IMR-90 (cell line): ENCODE data around the gene RTEL1. TPM values are rescaled to one million over a fixed set of nuclear protein-coding genes. Genes with fewer than 3 reads are reported as not detected.

Source experiments
- ATAC-seq: fragments of 200-7000 bp; cut with Tn5 transposase; 2 replicates; pipeline ENCODE4 v1.9.1; 2020; ENCODE audit warnings: low read depth, mild to moderate bottlenecking, moderate library complexity
- BruUV-seq: library from RNA; stranded (reverse); fragments of 400-500 nt; replicated peaks from 2 replicates; lab custom pipeline; 2021; lab: Mats Ljungman, UMichigan
- CTCF ChIA-PET: fragments of 300-600 bp; formaldehyde crosslinking; extraction: SDS; loops from one replicate; lab custom pipeline; 2021; ENCODE audit warnings: antibody characterized with exemption; lab: Yijun Ruan, JAX
- POLR2A ChIA-PET: fragments of 300-600 bp; sonication (Branson Sonifier 250); formaldehyde crosslinking; loops from one replicate; lab custom pipeline; 2022; ENCODE audit warnings: antibody characterized with exemption; ENCODE audit not compliant: unreplicated experiment; lab: Charles Lee
- DNase-seq: peaks from one replicate; pipeline ENCODE4 v3.0.0; 2013
- H2AFZ ChIP-seq: replicated peaks from 2 replicates; pipeline ENCODE3; 2013; ENCODE audit warnings: low read length, mild to moderate bottlenecking; ENCODE audit not compliant: poor library complexity
- H2AK5ac ChIP-seq: 2 replicates; pipeline ENCODE4 v1.6.1; 2013; ENCODE audit warnings: low read depth, low read length, inconsistent platforms
- H2AK9ac ChIP-seq: replicated peaks from 2 replicates; pipeline ENCODE3; 2013; ENCODE audit warnings: mild to moderate bottlenecking, low read depth, low read length, moderate library complexity; ENCODE audit not compliant: poor library complexity
- H2BK120ac ChIP-seq: 2 replicates; pipeline ENCODE4 v1.6.1; 2013; ENCODE audit warnings: low read depth, low read length, inconsistent platforms
- H2BK15ac ChIP-seq: 3 replicates; pipeline ENCODE4 v1.6.1; 2013; ENCODE audit warnings: low read depth, low read length, inconsistent platforms
- H2BK20ac ChIP-seq: 2 replicates; pipeline ENCODE4 v1.6.1; 2013; ENCODE audit warnings: low read depth, mild to moderate bottlenecking, inconsistent platforms, low read length, moderate library complexity
- H2BK5ac ChIP-seq: 2 replicates; pipeline ENCODE4 v1.6.1; 2013; ENCODE audit warnings: mild to moderate bottlenecking, low read depth, low read length, inconsistent platforms; ENCODE audit not compliant: poor library complexity, severe bottlenecking
- H3K14ac ChIP-seq: replicated peaks from 2 replicates; pipeline ENCODE4 v1.6.1; 2013; ENCODE audit warnings: low read depth, low read length, inconsistent platforms
- H3K18ac ChIP-seq: 2 replicates; pipeline ENCODE4 v1.6.1; 2013; ENCODE audit warnings: low read depth, low read length, control low read depth
- H3K23ac ChIP-seq: 2 replicates; pipeline ENCODE4 v1.6.1; 2013; ENCODE audit warnings: low read depth, low read length, inconsistent platforms
- H3K27ac ChIP-seq: 2 replicates; pipeline ENCODE4 v1.5.1; 2013; ENCODE audit warnings: mild to moderate bottlenecking, control low read depth, low read length; ENCODE audit not compliant: insufficient read depth
- H3K27me3 ChIP-seq: 2 replicates; pipeline ENCODE4 v1.6.1; 2013; ENCODE audit warnings: low read length; ENCODE audit not compliant: control insufficient read depth, insufficient read depth
- H3K36me3 ChIP-seq: 2 replicates; pipeline ENCODE4 v1.6.1; 2013; ENCODE audit warnings: low read length, mixed read lengths; ENCODE audit not compliant: control insufficient read depth, insufficient read depth
- H3K4ac ChIP-seq: 2 replicates; pipeline ENCODE4 v1.6.1; 2013; ENCODE audit warnings: low read depth, low read length, inconsistent platforms
- H3K4me1 ChIP-seq: 2 replicates; pipeline ENCODE4 v1.6.1; 2013; ENCODE audit warnings: low read length, mixed read lengths; ENCODE audit not compliant: control insufficient read depth, insufficient read depth
- H3K4me2 ChIP-seq: 2 replicates; pipeline ENCODE4 v1.6.1; 2013; ENCODE audit warnings: low read depth, mild to moderate bottlenecking, control low read depth, low read length, moderate library complexity
- H3K4me3 ChIP-seq: 2 replicates; pipeline ENCODE4 v1.5.1; 2013; ENCODE audit warnings: low read depth, mild to moderate bottlenecking, control low read depth, low read length, moderate library complexity; ENCODE audit not compliant: insufficient read depth
- H3K56ac ChIP-seq: 2 replicates; pipeline ENCODE4 v1.6.1; 2013; ENCODE audit warnings: low read length, inconsistent platforms; ENCODE audit not compliant: insufficient read depth; ENCODE audit errors: extremely low read depth
- H3K79me1 ChIP-seq, 2 experiments: 2 replicates each; pipeline ENCODE4 v1.6.1; 2013; ENCODE audit warnings: low read length in 2 of 2, inconsistent platforms in 1 of 2, low read depth in 1 of 2
- H3K9ac ChIP-seq: 2 replicates; pipeline ENCODE4 v1.6.1; 2013; ENCODE audit warnings: low read depth, low read length, control low read depth
- H3K9me1 ChIP-seq: 2 replicates; pipeline ENCODE4 v1.6.1; 2013; ENCODE audit warnings: low read length, inconsistent platforms; ENCODE audit not compliant: insufficient read depth
- H3K9me3 ChIP-seq: 2 replicates; pipeline ENCODE4 v1.6.1; 2013; ENCODE audit warnings: low read length; ENCODE audit not compliant: control insufficient read depth, insufficient read depth
- H4K20me1 ChIP-seq: 2 replicates; pipeline ENCODE4 v1.6.1; 2013; ENCODE audit warnings: low read length, inconsistent platforms; ENCODE audit not compliant: insufficient read depth
- H4K5ac ChIP-seq: 2 replicates; pipeline ENCODE4 v1.6.1; 2013; ENCODE audit warnings: mild to moderate bottlenecking, low read depth, low read length, control low read depth
- H4K8ac ChIP-seq, 2 experiments: 2 replicates each; pipeline ENCODE4 v1.6.1; 2013; ENCODE audit warnings: low read depth in 2 of 2, low read length in 2 of 2, control low read depth in 1 of 2, inconsistent platforms in 1 of 2
- H4K91ac ChIP-seq: 2 replicates; pipeline ENCODE4 v1.6.1; 2013; ENCODE audit warnings: low read depth, low read length, inconsistent platforms; ENCODE audit not compliant: insufficient read depth
- BHLHE40 ChIP-seq: fragments of 150-350 bp; IDR thresholded peaks from 2 replicates; pipeline ENCODE4 v1.6.1; 2016; ENCODE audit warnings: mild to moderate bottlenecking, low read depth, low read length
- CEBPB ChIP-seq: IDR thresholded peaks from 2 replicates; pipeline ENCODE4 v1.6.1; 2012; ENCODE audit warnings: low read depth, low read length, improper control_type of control experiment
- CHD1 ChIP-seq: IDR thresholded peaks from 2 replicates; pipeline ENCODE4 v1.6.1; 2012; ENCODE audit warnings: low read depth, low read length, improper control_type of control experiment
- FOS ChIP-seq: fragments of 150-350 bp; IDR thresholded peaks from 2 replicates; pipeline ENCODE4 v1.6.1; 2016; ENCODE audit warnings: low read depth, low read length
- MAFK ChIP-seq: IDR thresholded peaks from 2 replicates; pipeline ENCODE4 v1.6.1; 2012; ENCODE audit warnings: low read depth, low read length, improper control_type of control experiment
- MAZ ChIP-seq: IDR thresholded peaks from 2 replicates; pipeline ENCODE4 v1.6.1; 2012; ENCODE audit warnings: low read depth, mild to moderate bottlenecking, low read length, improper control_type of control experiment, moderate library complexity, borderline replicate concordance
- NFE2L2 ChIP-seq: fragments of 150-350 bp; IDR thresholded peaks from 2 replicates; pipeline ENCODE4 v1.6.1; 2016; ENCODE audit warnings: low read depth, mild to moderate bottlenecking, low read length
- POLR2A ChIP-seq: IDR thresholded peaks from 2 replicates; pipeline ENCODE4 v1.6.1; 2012; ENCODE audit warnings: mild to moderate bottlenecking, low read depth, low read length
- RAD21 ChIP-seq: IDR thresholded peaks from 2 replicates; pipeline ENCODE4 v1.6.1; 2012; ENCODE audit warnings: low read length, improper control_type of control experiment
- RCOR1 ChIP-seq: IDR thresholded peaks from 2 replicates; pipeline ENCODE4 v1.6.1; 2012; ENCODE audit warnings: mild to moderate bottlenecking, low read length, improper control_type of control experiment; ENCODE audit not compliant: insufficient replicate concordance
- RFX5 ChIP-seq: IDR thresholded peaks from 2 replicates; pipeline ENCODE4 v1.8.0; 2012; ENCODE audit warnings: low read depth, mild to moderate bottlenecking, low read length, moderate library complexity
- SMC3 ChIP-seq: fragments of 150-350 bp; IDR thresholded peaks from 2 replicates; pipeline ENCODE4 v1.6.1; 2016; ENCODE audit warnings: low read depth, mild to moderate bottlenecking, antibody characterized with exemption, low read length, moderate library complexity
- USF2 ChIP-seq: fragments of 150-350 bp; IDR thresholded peaks from 2 replicates; pipeline ENCODE4 v1.6.1; 2017; ENCODE audit warnings: mild to moderate bottlenecking, antibody characterized with exemption, low read length, low read depth
- WGBS, 2 experiments: methylation state at CpG; one replicate each; pipeline versions ENCODE4 v1.1.5 to v1.1.7; 2013; ENCODE audit warnings: missing lambda C conversion rate in 2 of 2; ENCODE audit not compliant: insufficient read length in 1 of 2; ENCODE audit errors: extremely low coverage in 2 of 2; 5-methylcytosine and 5-hydroxymethylcytosine counted together
- dilution Hi-C: fragments of 300-500 bp; cut with HindIII; formaldehyde crosslinking; loops from one replicate; pipeline ENCODE4 v1.14.3; 2018; ENCODE audit warnings: low sequenced_read_pairs; ENCODE audit not compliant: unreplicated experiment
- in situ Hi-C: fragments of 300-500 bp; cut with MboI; formaldehyde crosslinking; loops from 3 replicates; pipeline ENCODE4 v1.14.3; 2019; ENCODE audit warnings: low sequenced_read_pairs, inconsistent platforms, mixed read lengths
- intact Hi-C: fragments of 100-400 bp; cut with micrococcal nuclease; formaldehyde crosslinking; loops from 2 replicates; pipeline ENCODE4 v1.10.0; 2022
- polyA plus RNA-seq, 3 experiments: library from polyadenylated mRNA; depleted of rRNA; stranded (reverse); fragments of >200 nt; gene quantifications; 2 replicates each; pipeline ENCODE4 v1.2.3, GENCODE V29; 2012; ENCODE audit warnings: low replicate concordance in 1 of 3
- total RNA-seq: library from RNA; depleted of rRNA; stranded (reverse); fragments of >200 nt; gene quantifications from 2 replicates; pipeline ENCODE4 v1.2.3, GENCODE V29; 2012
- TF ChIP-seq, protein P1 (sequence below): conservative IDR thresholded peaks from 2 replicates; pipeline ENCODE4 v1.5.1; 2012; ENCODE audit warnings: mild to moderate bottlenecking, low read depth, low read length, improper control_type of control experiment
- TF ChIP-seq, protein P2 (sequence below): fragments of 150-350 bp; IDR thresholded peaks from 2 replicates; pipeline ENCODE4 v1.6.1; 2016; ENCODE audit warnings: low read depth, mild to moderate bottlenecking, low read length, moderate library complexity, borderline replicate concordance

Gene RTEL1
- total and polyA plus RNA-seq, 2 of the 4 experiments (the other 2 are of a cell fraction): 14.7 to 18.8 TPM

DNA sequence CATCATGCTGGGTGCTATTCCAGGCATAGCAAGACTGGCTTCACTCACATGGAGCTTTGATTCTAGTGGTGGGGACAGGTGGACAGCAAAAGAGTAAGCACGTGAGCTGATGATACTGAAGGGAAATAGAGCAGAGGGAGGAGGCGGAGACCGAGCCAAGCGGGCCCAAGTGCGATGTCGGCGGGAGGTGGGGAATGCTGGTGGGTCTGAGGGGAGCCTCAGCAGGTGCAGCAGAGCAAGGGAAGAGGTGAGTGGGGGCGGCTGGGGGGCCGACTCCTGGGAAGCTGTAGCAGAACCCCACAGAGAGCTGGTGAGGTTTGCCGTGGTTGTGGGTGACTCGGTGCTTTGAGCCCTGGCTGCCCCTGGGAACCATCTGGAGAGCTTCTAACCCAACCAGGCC, 10.2 kb downstream of the RTEL1 start:
- no peaks in the 10 kb centered on the region for H3K27me3 ChIP-seq
- no peaks in the 10 kb centered on the region for H3K9me3 ChIP-seq
- H3K56ac ChIP-seq: no peak overlapping the region
- H3K27ac ChIP-seq: no peak overlapping the region
- H2BK15ac ChIP-seq: no peak overlapping the region
- no peak overlapping the region for H4K91ac ChIP-seq
- no peak overlapping the region for H2AK9ac ChIP-seq
- H2AK5ac ChIP-seq: no peak overlapping the region
- H3K14ac ChIP-seq: no peak overlapping the region
- peaks cover 47% of the 10 kb centered on the region for H3K36me3 ChIP-seq
- H2BK5ac ChIP-seq: no peak overlapping the region
- no peak overlapping the region for H3K9ac ChIP-seq
- H3K4ac ChIP-seq: no peak overlapping the region
- 97% methylated on average over 6 of the region's 11 CpGs; no CpG with 5 or more reads in 1 of the 2 experiments for WGBS, 2 experiments
- no peak overlapping the region for H2BK120ac ChIP-seq
- ChIA-PET POLR2A (no interaction called here), CTCF (no interaction called here)
- BruUV-seq: no TSS peak
- TF ChIP-seq, protein P1, sequence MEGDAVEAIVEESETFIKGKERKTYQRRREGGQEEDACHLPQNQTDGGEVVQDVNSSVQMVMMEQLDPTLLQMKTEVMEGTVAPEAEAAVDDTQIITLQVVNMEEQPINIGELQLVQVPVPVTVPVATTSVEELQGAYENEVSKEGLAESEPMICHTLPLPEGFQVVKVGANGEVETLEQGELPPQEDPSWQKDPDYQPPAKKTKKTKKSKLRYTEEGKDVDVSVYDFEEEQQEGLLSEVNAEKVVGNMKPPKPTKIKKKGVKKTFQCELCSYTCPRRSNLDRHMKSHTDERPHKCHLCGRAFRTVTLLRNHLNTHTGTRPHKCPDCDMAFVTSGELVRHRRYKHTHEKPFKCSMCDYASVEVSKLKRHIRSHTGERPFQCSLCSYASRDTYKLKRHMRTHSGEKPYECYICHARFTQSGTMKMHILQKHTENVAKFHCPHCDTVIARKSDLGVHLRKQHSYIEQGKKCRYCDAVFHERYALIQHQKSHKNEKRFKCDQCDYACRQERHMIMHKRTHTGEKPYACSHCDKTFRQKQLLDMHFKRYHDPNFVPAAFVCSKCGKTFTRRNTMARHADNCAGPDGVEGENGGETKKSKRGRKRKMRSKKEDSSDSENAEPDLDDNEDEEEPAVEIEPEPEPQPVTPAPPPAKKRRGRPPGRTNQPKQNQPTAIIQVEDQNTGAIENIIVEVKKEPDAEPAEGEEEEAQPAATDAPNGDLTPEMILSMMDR: no peak
- TF ChIP-seq RAD21: no peak
- TF ChIP-seq, protein P2, sequence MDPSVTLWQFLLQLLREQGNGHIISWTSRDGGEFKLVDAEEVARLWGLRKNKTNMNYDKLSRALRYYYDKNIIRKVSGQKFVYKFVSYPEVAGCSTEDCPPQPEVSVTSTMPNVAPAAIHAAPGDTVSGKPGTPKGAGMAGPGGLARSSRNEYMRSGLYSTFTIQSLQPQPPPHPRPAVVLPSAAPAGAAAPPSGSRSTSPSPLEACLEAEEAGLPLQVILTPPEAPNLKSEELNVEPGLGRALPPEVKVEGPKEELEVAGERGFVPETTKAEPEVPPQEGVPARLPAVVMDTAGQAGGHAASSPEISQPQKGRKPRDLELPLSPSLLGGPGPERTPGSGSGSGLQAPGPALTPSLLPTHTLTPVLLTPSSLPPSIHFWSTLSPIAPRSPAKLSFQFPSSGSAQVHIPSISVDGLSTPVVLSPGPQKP: no peak
- TF ChIP-seq MAFK: no peak
- no peak for TF ChIP-seq FOS
- no peak for TF ChIP-seq USF2
- no peak for TF ChIP-seq MAZ
- no peak for TF ChIP-seq BHLHE40
- no peak for TF ChIP-seq NFE2L2
- TF ChIP-seq RFX5: no peak
- TF ChIP-seq CEBPB: no peak
- no peak for TF ChIP-seq CHD1
- TF ChIP-seq POLR2A: no peak
- no peak for TF ChIP-seq RCOR1
- TF ChIP-seq SMC3: no peak
- no peak overlapping the region for H3K18ac ChIP-seq
- dilution Hi-C loops (no loop called here), in situ Hi-C loops (no loop called here), intact Hi-C loops (no loop called here)
- H4K8ac ChIP-seq: no peak overlapping the region
- no peak overlapping the region for H3K4me2 ChIP-seq
- H2AFZ ChIP-seq: no peak overlapping the region
- no peaks in the 10 kb centered on the region for H4K20me1 ChIP-seq
- no peak overlapping the region for H3K23ac ChIP-seq
- no peak overlapping the region for H4K5ac ChIP-seq
- ATAC-seq: no peak
- H3K4me1 ChIP-seq: no peaks in the 10 kb centered on the region; the same call in 1 of the 2 replicates
- H2BK20ac ChIP-seq: no peak overlapping the region
- no peaks in the 10 kb centered on the region for H3K9me1 ChIP-seq
- H3K4me3 ChIP-seq: no peak overlapping the region
- H3K79me1 ChIP-seq: peaks cover 3 to 24% of the 10 kb centered on the region in 2 experiments; a peak in 3 of 4 replicates
- no peak for DNase-seq
